Measurements from ENCODE around the gene GFRA4. TPM values are rescaled to one million over a fixed set of nuclear protein-coding genes. Genes with fewer than 3 reads are reported as not detected.

The GFRA4 gene
- total RNA-seq, 1 donor from 2014 or later = not detected

DNA sequence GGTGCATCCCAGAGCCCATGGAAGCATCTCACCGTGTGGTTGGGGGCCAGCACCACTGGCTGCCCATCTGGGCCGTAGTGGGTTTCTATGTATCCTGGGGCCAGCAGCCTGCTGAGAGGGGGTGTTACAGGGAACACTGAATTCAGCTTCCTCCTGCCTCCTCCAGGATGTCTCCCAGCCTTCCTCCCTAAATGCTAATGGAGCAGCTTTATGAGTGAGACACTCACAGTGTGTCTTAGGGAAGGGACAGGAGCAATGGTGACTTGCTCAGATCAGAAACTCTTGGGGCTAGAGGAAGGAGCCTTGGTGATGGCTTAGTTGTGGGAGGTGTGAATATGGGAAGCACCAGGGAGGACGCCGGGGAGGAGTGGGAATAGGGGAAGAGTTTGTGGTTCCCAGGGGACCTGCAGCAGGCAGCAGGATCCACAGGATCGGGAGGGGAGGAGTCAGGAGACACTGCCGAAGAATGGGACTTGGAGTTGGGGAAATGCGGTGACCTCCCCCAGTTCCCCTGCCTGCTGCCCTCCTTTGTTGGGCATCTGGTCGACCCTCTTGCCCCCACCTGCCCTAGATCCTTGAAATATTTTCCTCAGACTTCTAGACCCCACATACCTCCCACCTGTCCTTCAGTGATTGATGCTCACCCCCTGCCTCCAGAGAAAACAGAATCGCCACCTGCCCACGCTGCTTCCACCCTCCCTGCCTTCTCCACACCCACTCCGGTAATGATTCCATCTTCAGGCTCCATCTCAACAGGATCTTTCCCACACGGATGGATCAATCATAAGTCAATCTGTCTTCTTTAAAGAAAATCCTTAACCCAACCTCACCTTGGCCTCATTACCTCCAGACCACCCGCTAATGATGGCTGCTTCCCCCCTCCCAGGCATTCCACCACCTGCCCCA is 12.0 kb upstream of the GFRA4 start:
- intact Hi-C loops (cut with DNase I) = loop anchor here (5.0 kb wide), 1 partner anchor 37 kb away; the partner anchor contains the start of gene SIGLEC1
- DNase-seq (no peak), ATAC-seq (no peak)
- Histone ChIP-seq H3K9me3 (no peaks in the 10 kb centered on the region), H3K27me3 (peaks cover 45% of the 10 kb centered on the region), H3K4me1 (peaks cover 5% of the 10 kb centered on the region), H3K4me3 (no peak overlapping the region), H3K27ac (no peak overlapping the region), H3K36me3 (no peaks in the 10 kb centered on the region)
- TF ChIP-seq, protein P1, sequence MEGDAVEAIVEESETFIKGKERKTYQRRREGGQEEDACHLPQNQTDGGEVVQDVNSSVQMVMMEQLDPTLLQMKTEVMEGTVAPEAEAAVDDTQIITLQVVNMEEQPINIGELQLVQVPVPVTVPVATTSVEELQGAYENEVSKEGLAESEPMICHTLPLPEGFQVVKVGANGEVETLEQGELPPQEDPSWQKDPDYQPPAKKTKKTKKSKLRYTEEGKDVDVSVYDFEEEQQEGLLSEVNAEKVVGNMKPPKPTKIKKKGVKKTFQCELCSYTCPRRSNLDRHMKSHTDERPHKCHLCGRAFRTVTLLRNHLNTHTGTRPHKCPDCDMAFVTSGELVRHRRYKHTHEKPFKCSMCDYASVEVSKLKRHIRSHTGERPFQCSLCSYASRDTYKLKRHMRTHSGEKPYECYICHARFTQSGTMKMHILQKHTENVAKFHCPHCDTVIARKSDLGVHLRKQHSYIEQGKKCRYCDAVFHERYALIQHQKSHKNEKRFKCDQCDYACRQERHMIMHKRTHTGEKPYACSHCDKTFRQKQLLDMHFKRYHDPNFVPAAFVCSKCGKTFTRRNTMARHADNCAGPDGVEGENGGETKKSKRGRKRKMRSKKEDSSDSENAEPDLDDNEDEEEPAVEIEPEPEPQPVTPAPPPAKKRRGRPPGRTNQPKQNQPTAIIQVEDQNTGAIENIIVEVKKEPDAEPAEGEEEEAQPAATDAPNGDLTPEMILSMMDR (IDR thresholded peaks at IDR 0.05) = no peak

DNA sequence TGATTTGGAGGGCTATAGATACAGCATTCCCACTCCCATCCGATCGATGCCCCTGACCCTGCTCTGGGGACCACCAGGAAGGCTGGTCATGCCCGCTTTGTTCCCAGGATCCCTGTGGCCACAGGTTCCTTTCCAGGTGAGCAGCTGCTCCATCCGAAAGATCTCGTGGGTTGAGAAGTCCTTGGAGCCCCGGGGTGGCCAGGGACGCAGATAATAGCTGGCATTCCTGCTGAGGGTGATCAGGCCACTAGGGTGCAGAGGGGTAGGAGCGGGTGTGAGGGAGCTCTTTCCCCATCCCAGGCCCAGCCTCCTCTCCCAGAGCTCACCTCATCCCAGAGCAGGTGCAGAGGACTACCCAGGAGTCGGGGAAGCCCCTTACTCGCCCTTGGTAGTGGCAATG is 11.2 kb upstream of the GFRA4 start:
- H3K4me3 ChIP-seq = no peak overlapping the region
- peaks cover 5% of the 10 kb centered on the region for H3K4me1 ChIP-seq
- peaks cover 41% of the 10 kb centered on the region for H3K27me3 ChIP-seq
- H3K36me3 ChIP-seq = no peaks in the 10 kb centered on the region
- no peaks in the 10 kb centered on the region for H3K9me3 ChIP-seq
- DNase-seq = no peak
- no peak overlapping the region for H3K27ac ChIP-seq
- intact Hi-C loops (cut with DNase I) = no loop called here
- TF ChIP-seq, protein P1 (IDR thresholded peaks at IDR 0.05) = no peak
- ATAC-seq = no peak

DNA sequence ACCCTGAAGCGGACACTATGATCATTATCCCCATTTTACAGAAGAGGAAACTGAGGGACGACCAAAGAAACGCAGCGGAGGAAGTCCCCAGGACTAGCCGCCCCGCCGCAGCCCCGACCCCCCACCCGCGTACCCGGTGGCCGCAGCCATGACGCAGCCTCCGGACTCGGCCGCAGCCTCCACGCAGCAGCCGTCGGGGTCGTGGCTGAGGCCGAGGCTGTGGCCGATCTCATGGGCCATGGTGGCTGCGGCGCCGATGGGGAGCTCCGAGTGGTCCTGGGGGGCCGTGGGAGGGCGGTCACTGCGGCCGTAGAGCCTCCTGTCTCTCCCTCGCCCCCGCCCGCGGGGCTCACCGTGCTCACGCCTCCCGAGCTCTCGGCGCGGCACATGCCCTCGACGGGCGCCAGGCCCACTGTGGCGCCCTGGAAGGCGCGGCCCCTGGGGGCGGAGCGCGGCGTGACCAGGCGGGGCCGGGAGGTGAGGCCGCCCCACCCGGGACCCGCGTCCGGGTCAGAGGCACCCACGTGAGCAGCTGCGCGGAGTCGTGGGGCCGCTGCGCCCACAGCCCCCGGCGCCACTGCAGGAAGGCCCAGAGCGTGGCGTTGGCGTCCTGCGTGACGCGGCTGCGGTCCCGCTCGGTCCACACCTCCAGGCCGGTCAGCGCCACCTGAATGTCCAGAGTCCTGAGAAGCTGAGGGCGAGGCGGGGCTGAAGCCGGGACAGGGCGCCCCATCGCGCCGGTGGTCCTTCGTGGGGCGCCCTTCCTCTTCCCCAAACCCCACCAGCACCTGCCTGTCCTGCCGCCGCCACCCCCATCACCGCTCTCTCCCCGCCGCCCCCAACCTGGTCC is 10.2 kb upstream of the GFRA4 start:
- no peaks in the 10 kb centered on the region for H3K9me3 ChIP-seq
- intact Hi-C loops (cut with DNase I) = no loop called here

DNA sequence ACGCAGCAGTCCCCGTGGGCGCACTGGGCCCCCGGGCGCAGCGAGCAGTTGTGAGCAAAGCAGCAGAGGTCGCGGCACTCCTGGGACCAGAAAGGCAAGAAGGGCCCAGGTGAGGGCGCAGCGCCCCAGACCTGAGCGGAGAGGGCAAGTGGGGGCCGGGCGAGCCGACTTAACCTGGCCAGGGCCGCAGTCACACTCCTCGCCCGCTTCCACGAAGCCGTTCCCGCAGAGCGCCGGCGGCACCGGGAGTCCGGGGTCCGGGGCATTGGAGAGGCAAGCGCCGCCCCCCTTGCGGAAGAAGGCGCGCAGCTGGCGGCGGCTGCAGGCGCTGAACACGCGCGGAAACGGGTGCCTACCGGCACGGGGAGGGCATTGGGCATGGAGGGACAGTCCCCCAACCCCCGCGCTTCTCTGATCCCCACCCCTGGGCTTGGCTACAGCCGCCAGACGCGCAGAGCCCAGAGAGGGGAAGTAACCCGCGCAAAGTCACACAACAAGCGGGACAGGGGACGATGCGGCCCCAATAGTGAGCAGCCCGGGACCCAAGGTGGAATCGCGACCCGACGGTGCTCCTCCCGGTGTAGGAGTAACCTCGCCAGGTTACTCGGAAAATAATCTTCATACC is 9.5 kb upstream of the GFRA4 start:
- no peak for DNase-seq
- peaks cover 41% of the 10 kb centered on the region for H3K27me3 ChIP-seq
- TF ChIP-seq, protein P1 (IDR thresholded peaks at IDR 0.05) = no peak
- no peak overlapping the region for H3K4me3 ChIP-seq
- no peak for ATAC-seq
- intact Hi-C loops (cut with DNase I) = no loop called here
- H3K27ac ChIP-seq = no peak overlapping the region
- peaks cover 5% of the 10 kb centered on the region for H3K4me1 ChIP-seq
- H3K36me3 ChIP-seq = no peaks in the 10 kb centered on the region
- no peaks in the 10 kb centered on the region for H3K9me3 ChIP-seq

More for the DNA sequence above, 10.2 kb upstream of the GFRA4 start:
- no peaks in the 10 kb centered on the region for H3K36me3 ChIP-seq
- no peak overlapping the region for H3K27ac ChIP-seq
- ATAC-seq (no peak), DNase-seq (no peak)
- TF ChIP-seq, protein P1 (IDR thresholded peaks at IDR 0.05) = no peak
- H3K4me3 ChIP-seq = no peak overlapping the region
- H3K4me1 ChIP-seq = peaks cover 5% of the 10 kb centered on the region
- H3K27me3 ChIP-seq = peaks cover 41% of the 10 kb centered on the region

DNA sequence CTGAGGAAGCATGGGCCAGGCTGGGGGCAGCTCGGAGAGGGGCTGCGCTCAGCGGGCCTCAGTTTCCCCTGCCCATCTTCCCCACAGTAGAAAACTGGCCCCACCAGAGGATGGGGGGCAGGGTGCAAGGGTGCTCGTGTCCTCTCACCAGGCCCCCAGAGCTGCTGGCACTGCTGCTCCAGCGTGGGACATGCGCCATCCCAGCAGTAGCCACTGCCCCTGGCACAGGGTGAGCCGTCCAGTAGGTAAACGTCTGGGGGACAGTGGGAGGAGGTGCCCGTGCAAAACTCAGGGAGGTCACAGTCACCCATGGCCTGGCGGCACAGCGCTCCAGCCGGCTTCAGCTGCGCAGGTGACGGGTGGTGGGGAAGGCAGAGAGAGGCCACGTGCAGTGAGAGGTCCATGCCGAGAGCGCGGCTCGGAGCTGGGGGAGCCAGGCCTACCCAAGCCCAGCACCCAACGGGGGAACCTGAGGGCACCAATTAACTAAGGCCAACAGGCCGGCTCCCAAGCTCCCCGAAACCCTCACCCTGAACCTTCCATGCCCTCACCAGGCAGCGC is 8.9 kb upstream of the GFRA4 start:
- intact Hi-C loops (cut with DNase I) = no loop called here
- Histone ChIP-seq H3K4me3 (no peak overlapping the region), H3K36me3 (no peaks in the 10 kb centered on the region), H3K27me3 (peaks cover 41% of the 10 kb centered on the region), H3K27ac (no peak overlapping the region), H3K9me3 (no peaks in the 10 kb centered on the region), H3K4me1 (peaks cover 5% of the 10 kb centered on the region)
- TF ChIP-seq, protein P1 (IDR thresholded peaks at IDR 0.05) = no peak
- DNase-seq (no peak), ATAC-seq (no peak)

All from upper lobe of right lung (tissue), 1 donor.